ENCODE data around the gene TEX12.

TEX12 gene, protein sequence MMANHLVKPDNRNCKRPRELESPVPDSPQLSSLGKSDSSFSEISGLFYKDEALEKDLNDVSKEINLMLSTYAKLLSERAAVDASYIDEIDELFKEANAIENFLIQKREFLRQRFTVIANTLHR

GRCh38 chr11:112167145-112167544 is at the start of gene TEX12:
TEX12 (plus strand) TSS chr11:112167372; CDS start chr11:112169269, 1,897 bp downstream.
- TF ChIP-seq ESRRG (CRISPR knock-in tag; IDR thresholded peaks at IDR 0.05) (no peak), OSR1 (CRISPR knock-in tag; IDR thresholded peaks at IDR 0.05) (no peak), ZNF565 (CRISPR knock-in tag; conservative IDR thresholded peaks at IDR 0.05; ENCODE audit: low read depth) (no peak), TOX (CRISPR knock-in tag; IDR thresholded peaks at IDR 0.05; ENCODE audit: borderline replicate concordance) (no peak), RARB (CRISPR knock-in tag; IDR thresholded peaks at IDR 0.05) (no peak), BACH2 (CRISPR knock-in tag; IDR thresholded peaks at IDR 0.05; ENCODE audit: borderline replicate concordance) (no peak), CREB5 (CRISPR knock-in tag; IDR thresholded peaks at IDR 0.05; ENCODE audit: low read depth) (no peak), PPARA (CRISPR knock-in tag; IDR thresholded peaks at IDR 0.05; ENCODE audit: borderline replicate concordance) (no peak), TCF4 (CRISPR knock-in tag; IDR thresholded peaks at IDR 0.05; ENCODE audit: borderline replicate concordance) (no peak), ZNF70 (CRISPR knock-in tag; IDR thresholded peaks at IDR 0.05) (no peak), ISL1 (CRISPR knock-in tag; IDR thresholded peaks at IDR 0.05) (no peak), SNAI2 (CRISPR knock-in tag; IDR thresholded peaks at IDR 0.05) (no peak), GLIS3 (CRISPR knock-in tag; IDR thresholded peaks at IDR 0.05) (no peak), ZFP3 (CRISPR knock-in tag; IDR thresholded peaks at IDR 0.05) (no peak), ZFP30 (CRISPR knock-in tag; IDR thresholded peaks at IDR 0.05) (no peak)
- TF ChIP-seq, protein P1, sequence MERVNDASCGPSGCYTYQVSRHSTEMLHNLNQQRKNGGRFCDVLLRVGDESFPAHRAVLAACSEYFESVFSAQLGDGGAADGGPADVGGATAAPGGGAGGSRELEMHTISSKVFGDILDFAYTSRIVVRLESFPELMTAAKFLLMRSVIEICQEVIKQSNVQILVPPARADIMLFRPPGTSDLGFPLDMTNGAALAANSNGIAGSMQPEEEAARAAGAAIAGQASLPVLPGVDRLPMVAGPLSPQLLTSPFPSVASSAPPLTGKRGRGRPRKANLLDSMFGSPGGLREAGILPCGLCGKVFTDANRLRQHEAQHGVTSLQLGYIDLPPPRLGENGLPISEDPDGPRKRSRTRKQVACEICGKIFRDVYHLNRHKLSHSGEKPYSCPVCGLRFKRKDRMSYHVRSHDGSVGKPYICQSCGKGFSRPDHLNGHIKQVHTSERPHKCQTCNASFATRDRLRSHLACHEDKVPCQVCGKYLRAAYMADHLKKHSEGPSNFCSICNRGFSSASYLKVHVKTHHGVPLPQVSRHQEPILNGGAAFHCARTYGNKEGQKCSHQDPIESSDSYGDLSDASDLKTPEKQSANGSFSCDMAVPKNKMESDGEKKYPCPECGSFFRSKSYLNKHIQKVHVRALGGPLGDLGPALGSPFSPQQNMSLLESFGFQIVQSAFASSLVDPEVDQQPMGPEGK (CRISPR knock-in tag; IDR thresholded peaks at IDR 0.05; ENCODE audit: borderline replicate concordance), result no peak
- ATAC-seq, result no peak

DNA sequence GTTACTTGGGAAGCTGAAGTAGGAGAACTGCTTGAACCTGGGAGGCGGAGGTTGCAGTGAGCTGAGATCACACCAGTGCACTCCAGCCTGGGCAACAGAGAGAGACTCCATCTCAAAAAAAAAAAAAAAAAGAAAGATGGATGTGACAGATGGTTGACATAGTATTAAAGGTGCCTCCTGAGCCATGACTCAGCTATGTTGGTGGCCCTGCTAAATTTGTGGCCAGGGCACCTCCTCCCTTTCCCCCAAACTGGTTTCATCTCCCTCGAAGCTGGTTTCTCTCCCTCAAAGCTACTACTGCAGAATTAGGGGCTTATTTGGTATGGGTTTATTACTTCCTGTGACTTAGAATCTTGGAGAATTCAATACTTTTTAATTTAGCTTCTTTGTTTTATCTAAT is 49.0 kb upstream of the TEX12 start:
- no peak for TF ChIP-seq ZFP3 (CRISPR knock-in tag; IDR thresholded peaks at IDR 0.05)
- no peak for TF ChIP-seq ZFP30 (CRISPR knock-in tag; IDR thresholded peaks at IDR 0.05)
- TF ChIP-seq RARB (CRISPR knock-in tag; IDR thresholded peaks at IDR 0.05), result no peak
- no peak for TF ChIP-seq CSDC2 (CRISPR knock-in tag; IDR thresholded peaks at IDR 0.05)
- no peak for TF ChIP-seq ARNTL (CRISPR knock-in tag; IDR thresholded peaks at IDR 0.05; ENCODE audit: borderline replicate concordance, low read depth)
- TF ChIP-seq OSR1 (CRISPR knock-in tag; IDR thresholded peaks at IDR 0.05), result no peak
- TF ChIP-seq ISL1 (CRISPR knock-in tag; IDR thresholded peaks at IDR 0.05), result no peak
- TF ChIP-seq SNAI2 (CRISPR knock-in tag; IDR thresholded peaks at IDR 0.05), result no peak
- TF ChIP-seq ZNF70 (CRISPR knock-in tag; IDR thresholded peaks at IDR 0.05), result no peak
- no peak for TF ChIP-seq ZNF8 (CRISPR knock-in tag; IDR thresholded peaks at IDR 0.05)
- TF ChIP-seq, protein P2, sequence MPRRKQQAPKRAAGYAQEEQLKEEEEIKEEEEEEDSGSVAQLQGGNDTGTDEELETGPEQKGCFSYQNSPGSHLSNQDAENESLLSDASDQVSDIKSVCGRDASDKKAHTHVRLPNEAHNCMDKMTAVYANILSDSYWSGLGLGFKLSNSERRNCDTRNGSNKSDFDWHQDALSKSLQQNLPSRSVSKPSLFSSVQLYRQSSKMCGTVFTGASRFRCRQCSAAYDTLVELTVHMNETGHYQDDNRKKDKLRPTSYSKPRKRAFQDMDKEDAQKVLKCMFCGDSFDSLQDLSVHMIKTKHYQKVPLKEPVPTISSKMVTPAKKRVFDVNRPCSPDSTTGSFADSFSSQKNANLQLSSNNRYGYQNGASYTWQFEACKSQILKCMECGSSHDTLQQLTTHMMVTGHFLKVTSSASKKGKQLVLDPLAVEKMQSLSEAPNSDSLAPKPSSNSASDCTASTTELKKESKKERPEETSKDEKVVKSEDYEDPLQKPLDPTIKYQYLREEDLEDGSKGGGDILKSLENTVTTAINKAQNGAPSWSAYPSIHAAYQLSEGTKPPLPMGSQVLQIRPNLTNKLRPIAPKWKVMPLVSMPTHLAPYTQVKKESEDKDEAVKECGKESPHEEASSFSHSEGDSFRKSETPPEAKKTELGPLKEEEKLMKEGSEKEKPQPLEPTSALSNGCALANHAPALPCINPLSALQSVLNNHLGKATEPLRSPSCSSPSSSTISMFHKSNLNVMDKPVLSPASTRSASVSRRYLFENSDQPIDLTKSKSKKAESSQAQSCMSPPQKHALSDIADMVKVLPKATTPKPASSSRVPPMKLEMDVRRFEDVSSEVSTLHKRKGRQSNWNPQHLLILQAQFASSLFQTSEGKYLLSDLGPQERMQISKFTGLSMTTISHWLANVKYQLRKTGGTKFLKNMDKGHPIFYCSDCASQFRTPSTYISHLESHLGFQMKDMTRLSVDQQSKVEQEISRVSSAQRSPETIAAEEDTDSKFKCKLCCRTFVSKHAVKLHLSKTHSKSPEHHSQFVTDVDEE (CRISPR knock-in tag; IDR thresholded peaks at IDR 0.05), result no peak
- TF ChIP-seq ESRRG (CRISPR knock-in tag; IDR thresholded peaks at IDR 0.05), result no peak
- TF ChIP-seq, protein P3, sequence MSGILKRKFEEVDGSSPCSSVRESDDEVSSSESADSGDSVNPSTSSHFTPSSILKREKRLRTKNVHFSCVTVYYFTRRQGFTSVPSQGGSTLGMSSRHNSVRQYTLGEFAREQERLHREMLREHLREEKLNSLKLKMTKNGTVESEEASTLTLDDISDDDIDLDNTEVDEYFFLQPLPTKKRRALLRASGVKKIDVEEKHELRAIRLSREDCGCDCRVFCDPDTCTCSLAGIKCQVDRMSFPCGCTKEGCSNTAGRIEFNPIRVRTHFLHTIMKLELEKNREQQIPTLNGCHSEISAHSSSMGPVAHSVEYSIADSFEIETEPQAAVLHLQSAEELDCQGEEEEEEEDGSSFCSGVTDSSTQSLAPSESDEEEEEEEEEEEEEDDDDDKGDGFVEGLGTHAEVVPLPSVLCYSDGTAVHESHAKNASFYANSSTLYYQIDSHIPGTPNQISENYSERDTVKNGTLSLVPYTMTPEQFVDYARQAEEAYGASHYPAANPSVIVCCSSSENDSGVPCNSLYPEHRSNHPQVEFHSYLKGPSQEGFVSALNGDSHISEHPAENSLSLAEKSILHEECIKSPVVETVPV (CRISPR knock-in tag; IDR thresholded peaks at IDR 0.05), result no peak
- no peak for TF ChIP-seq ZNF565 (CRISPR knock-in tag; conservative IDR thresholded peaks at IDR 0.05; ENCODE audit: low read depth)
- no peak for ATAC-seq

DNA sequence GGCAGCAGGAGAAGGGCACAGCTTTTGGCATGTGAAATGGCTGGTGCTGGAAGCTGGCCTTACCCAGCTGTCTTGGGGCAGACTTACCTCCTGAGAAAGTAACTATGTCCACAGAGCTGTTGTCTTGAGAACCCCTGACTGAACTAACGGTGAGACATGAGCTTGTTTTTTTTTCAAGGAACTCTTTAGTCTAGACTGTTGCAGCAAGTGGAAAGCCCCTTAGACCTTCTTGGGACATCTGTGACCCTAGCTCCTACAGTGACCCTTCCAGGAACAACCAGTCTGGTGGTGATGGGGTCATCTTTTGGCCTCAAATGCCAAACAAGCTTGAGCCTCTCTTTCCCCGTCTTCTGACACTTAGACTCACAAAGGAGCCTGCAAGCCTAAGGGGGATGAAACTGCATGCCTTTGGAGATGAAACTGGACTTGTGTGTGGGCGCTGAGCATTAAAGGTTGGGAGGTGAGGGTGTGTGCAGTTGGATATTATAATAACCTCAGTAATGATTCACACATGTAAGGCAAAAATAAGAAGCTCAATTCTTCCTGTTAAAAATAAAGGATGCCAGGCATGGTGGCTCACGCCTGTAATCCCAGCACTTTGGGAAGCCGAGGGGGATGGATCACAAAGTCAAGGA is 45.1 kb upstream of the TEX12 start:
- no peak for TF ChIP-seq ESRRG (CRISPR knock-in tag; IDR thresholded peaks at IDR 0.05)
- no peak for TF ChIP-seq SNAI2 (CRISPR knock-in tag; IDR thresholded peaks at IDR 0.05)
- no peak for TF ChIP-seq BACH2 (CRISPR knock-in tag; IDR thresholded peaks at IDR 0.05; ENCODE audit: borderline replicate concordance)
- TF ChIP-seq, protein P3 (CRISPR knock-in tag; IDR thresholded peaks at IDR 0.05), result no peak
- TF ChIP-seq OSR1 (CRISPR knock-in tag; IDR thresholded peaks at IDR 0.05), result no peak
- no peak for TF ChIP-seq GLIS3 (CRISPR knock-in tag; IDR thresholded peaks at IDR 0.05)
- TF ChIP-seq ISL1 (CRISPR knock-in tag; IDR thresholded peaks at IDR 0.05), result no peak
- no peak for TF ChIP-seq TCF4 (CRISPR knock-in tag; IDR thresholded peaks at IDR 0.05; ENCODE audit: borderline replicate concordance)
- TF ChIP-seq ZFP3 (CRISPR knock-in tag; IDR thresholded peaks at IDR 0.05), result no peak
- TF ChIP-seq POU6F1 (CRISPR knock-in tag; IDR thresholded peaks at IDR 0.05; ENCODE audit: borderline replicate concordance, low read depth), result no peak
- TF ChIP-seq TOX (CRISPR knock-in tag; IDR thresholded peaks at IDR 0.05; ENCODE audit: borderline replicate concordance), result no peak
- no peak for TF ChIP-seq ZC3H10 (CRISPR knock-in tag; IDR thresholded peaks at IDR 0.05)
- no peak for TF ChIP-seq PPARA (CRISPR knock-in tag; IDR thresholded peaks at IDR 0.05; ENCODE audit: borderline replicate concordance)
- ATAC-seq, result no peak
